ENCODE results near the gene GOPC. TPM values are rescaled to one million over a fixed set of nuclear protein-coding genes. Genes with fewer than 3 reads are reported as not detected.

GOPC gene
- total and polyA plus RNA-seq, 5 donors from 2014 or later: 13.0 to 20.2 (median 14.4) TPM

DNA sequence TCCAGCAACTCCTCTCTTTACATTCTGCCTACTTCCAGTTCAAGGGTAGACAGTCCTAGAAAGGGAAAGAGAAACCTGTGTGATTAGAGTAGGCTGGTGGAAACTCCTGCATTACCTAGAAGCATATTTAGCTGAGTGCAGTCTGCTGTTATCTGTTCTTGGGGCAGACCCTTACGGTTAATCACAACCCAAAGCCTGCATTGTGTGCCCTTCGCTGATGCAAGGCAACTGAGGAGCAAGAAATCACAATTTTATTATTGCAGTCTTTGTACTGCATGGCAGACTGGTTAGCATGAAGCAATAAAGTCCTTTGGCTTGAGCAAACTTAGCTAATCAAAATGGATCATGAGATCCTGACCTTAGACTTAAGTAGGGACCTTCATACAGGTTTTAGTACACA lies 1.5 kb upstream of the GOPC start:
- no peak for DNase-seq
- Histone ChIP-seq H3K27me3 (ENCODE audit: control insufficient read depth, insufficient read depth, low read length) (peaks cover 3% of the 10 kb centered on the region), H3K27ac (ENCODE audit: insufficient read depth, low read length, poor library complexity, severe bottlenecking) (no peak overlapping the region), H3K36me3 (ENCODE audit: control insufficient read depth, insufficient read depth, low read length) (no peaks in the 10 kb centered on the region), H3K4me1 (ENCODE audit: control insufficient read depth, insufficient read depth, low read length, poor library complexity, severe bottlenecking) (peaks cover 36% of the 10 kb centered on the region), H3K9me3 (ENCODE audit: control insufficient read depth in 2 of 2, low read length in 2 of 2) (no peaks in the 10 kb centered on the region), H3K4me3 (ENCODE audit: low read depth, low read length) (no peak overlapping the region)
- no peak for ATAC-seq (ENCODE audit: low read depth in 2 of 2)
- no peaks in the 10 kb centered on the region for H3K9me3 Mint-ChIP-seq
- H3K4me1 Mint-ChIP-seq: peaks cover 6 to 38% (median 27%) of the 10 kb centered on the region in 4 donors
- no peak overlapping the region for H3K27ac Mint-ChIP-seq
- peak overlapping the region in 1 of 4 donors; percentile 80 for H3K4me3 Mint-ChIP-seq
- peaks cover under 1% of the 10 kb centered on the region for H3K36me3 Mint-ChIP-seq
- peaks cover 20% of the 10 kb centered on the region for H3K27me3 Mint-ChIP-seq

DNA sequence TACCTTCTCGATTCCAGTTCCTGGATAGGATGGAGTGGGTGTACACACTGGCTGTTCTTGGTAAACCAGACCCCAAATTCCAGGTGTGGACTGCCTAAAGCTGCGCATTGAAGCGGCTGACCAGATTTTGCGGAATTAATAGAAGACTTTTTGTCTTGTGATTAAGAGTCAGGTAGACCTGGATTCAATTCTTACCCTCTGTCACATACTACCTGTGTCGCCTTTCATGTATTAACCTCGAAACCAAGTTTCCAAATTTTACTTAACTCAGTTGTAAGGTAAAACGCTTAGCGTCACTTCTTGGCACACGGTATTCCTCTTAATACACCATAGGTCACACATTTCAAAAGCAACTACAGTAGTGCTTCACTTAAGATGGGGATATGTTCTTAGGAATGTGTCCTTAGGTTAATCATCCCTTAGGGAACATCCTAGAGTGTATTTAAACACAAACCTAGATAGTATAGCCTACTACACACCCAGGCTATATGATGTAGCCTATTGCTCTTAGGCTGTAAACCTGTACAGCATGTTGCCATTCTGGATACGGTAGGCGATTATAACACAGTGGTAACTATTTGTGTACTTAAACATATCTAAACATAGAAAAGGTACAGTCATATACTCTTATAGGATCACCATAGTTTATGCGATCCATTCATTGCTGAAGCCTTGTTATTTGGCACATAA lies 733 bp upstream of the GOPC start:
- Mint-ChIP-seq H3K9me3 (no peaks in the 10 kb centered on the region), H3K4me1 (peaks cover 11 to 46% (median 34%) of the 10 kb centered on the region in 4 donors), H3K27ac (peak overlapping the region; percentile 94 to 99 (median 97)), H3K36me3 (peaks cover 6% of the 10 kb centered on the region), H3K27me3 (peaks cover 17% of the 10 kb centered on the region), H3K4me3 (peak overlapping the region; percentile 94 to 99 (median 99))
- Histone ChIP-seq H3K4me1 (ENCODE audit: control insufficient read depth, insufficient read depth, low read length, poor library complexity, severe bottlenecking) (peaks cover 36% of the 10 kb centered on the region), H3K27me3 (ENCODE audit: control insufficient read depth, insufficient read depth, low read length) (peaks cover 3% of the 10 kb centered on the region), H3K9me3 (ENCODE audit: control insufficient read depth in 2 of 2, low read length in 2 of 2) (no peaks in the 10 kb centered on the region), H3K4me3 (ENCODE audit: low read depth, low read length) (peak overlapping the region; percentile 97), H3K27ac (ENCODE audit: insufficient read depth, low read length, poor library complexity, severe bottlenecking) (peak overlapping the region; percentile 82), H3K36me3 (ENCODE audit: control insufficient read depth, insufficient read depth, low read length) (peaks cover 5% of the 10 kb centered on the region)
- no peak for DNase-seq
- ATAC-seq (ENCODE audit: low read depth in 2 of 2): no peak

DNA sequence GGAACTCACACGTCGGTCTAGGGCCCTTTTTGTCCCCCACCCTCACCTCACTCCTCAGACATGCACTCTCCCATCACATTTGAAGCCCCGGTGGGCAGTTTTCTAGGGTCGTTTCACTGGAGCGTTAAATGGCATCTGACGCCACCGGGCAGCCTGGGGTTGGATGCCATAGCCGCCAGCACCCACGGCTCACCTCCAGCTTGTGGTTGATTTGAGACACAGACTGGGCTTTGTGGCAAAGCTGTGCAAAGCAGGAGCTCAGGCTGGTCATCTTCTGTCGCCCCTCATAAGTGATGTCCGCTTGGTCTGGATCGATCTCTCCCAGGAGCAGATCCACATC lies 530 bp downstream of the GOPC start:
- H3K36me3 ChIP-seq (ENCODE audit: control insufficient read depth, insufficient read depth, low read length): peaks cover 10% of the 10 kb centered on the region
- H3K27ac ChIP-seq (ENCODE audit: insufficient read depth, low read length, poor library complexity, severe bottlenecking): peak overlapping the region; percentile 82
- DNase-seq (no peak), ATAC-seq (ENCODE audit: low read depth in 2 of 2) (no peak)
- H3K27ac Mint-ChIP-seq: peak overlapping the region; percentile 94 to 99 (median 97)
- peak overlapping the region; percentile 94 to 99 (median 99) for H3K4me3 Mint-ChIP-seq
- H3K9me3 Mint-ChIP-seq: peaks cover 0 to 2% (median 0%) of the 10 kb centered on the region in 7 donors
- H3K36me3 Mint-ChIP-seq: peaks cover 14% of the 10 kb centered on the region
- H3K27me3 Mint-ChIP-seq: peaks cover 8% of the 10 kb centered on the region
- peaks cover 36% of the 10 kb centered on the region for H3K4me1 ChIP-seq (ENCODE audit: control insufficient read depth, insufficient read depth, low read length, poor library complexity, severe bottlenecking)
- no peaks in the 10 kb centered on the region for H3K27me3 ChIP-seq (ENCODE audit: control insufficient read depth, insufficient read depth, low read length)
- peaks cover 14 to 52% (median 39%) of the 10 kb centered on the region in 4 donors for H3K4me1 Mint-ChIP-seq
- H3K4me3 ChIP-seq (ENCODE audit: low read depth, low read length): peak overlapping the region; percentile 96
- no peaks in the 10 kb centered on the region for H3K9me3 ChIP-seq (ENCODE audit: control insufficient read depth in 2 of 2, low read length in 2 of 2)

DNA sequence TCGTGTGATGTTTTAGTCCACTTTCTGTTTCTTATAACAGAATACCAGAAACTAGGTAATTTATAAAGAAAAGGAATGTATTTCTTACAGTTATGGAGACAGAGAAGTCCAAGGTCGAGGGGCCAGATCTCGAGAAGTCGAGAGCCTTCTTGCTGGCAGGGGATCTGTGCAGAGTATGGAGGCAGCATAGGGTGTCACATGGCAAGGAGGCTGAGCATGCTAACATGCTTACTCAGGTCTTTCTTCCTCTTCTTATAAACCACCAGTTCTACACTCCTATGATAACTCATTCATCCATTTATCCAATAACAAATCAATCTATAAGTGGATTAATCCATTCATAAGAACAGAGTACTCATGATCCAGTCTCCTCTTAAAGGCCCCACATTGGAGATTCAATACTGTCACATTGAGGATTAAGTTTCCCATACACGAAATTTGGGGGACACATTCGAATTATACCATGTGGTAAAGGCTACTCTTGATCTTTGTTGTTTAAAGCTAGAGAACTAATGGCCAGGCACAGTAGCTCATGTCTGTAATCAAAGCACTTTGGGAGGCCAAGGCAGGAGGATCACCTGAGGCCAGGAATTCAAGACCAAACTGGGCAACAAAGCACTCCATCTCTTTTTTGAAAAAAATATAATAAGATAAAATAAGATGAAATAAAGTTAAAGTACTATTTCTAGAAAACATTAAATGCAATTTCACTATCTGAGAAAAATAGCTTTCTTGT lies 2.1 kb downstream of the GOPC start:
- H3K4me1 Mint-ChIP-seq: peaks cover 21 to 61% (median 40%) of the 10 kb centered on the region in 4 donors
- no peak for ATAC-seq (ENCODE audit: low read depth in 2 of 2)

DNA sequence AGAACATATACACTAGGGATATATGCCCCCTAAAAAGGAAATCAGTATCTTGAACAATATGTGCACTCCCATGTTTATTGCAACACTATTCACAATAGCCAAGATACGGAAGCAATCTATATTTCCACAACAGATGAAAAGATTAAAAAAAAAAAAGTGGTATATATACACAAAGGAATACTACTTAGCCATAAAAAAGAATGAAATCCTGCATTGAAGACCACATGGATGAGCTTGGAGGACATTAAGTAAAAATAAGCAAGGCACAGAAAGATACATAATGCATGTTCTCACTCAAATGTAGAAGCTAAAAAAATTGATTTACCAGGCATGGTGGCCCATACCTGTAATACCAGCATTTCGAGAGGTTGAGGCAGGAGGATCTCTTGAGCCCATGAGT lies 4.6 kb downstream of the GOPC start:
- Histone ChIP-seq H3K27me3 (ENCODE audit: control insufficient read depth, insufficient read depth, low read length) (no peaks in the 10 kb centered on the region), H3K4me3 (ENCODE audit: low read depth, low read length) (no peak overlapping the region), H3K36me3 (ENCODE audit: control insufficient read depth, insufficient read depth, low read length) (peaks cover 10% of the 10 kb centered on the region), H3K27ac (ENCODE audit: insufficient read depth, low read length, poor library complexity, severe bottlenecking) (no peak overlapping the region), H3K4me1 (ENCODE audit: control insufficient read depth, insufficient read depth, low read length, poor library complexity, severe bottlenecking) (peaks cover 31% of the 10 kb centered on the region), H3K9me3 (ENCODE audit: control insufficient read depth in 2 of 2, low read length in 2 of 2) (no peaks in the 10 kb centered on the region)
- Mint-ChIP-seq H3K4me3 (peak overlapping the region in 2 of 4 donors; percentile 39 to 44), H3K27ac (peak overlapping the region in 1 of 3 donors; percentile 29), H3K9me3 (peaks cover 0 to 6% (median 0%) of the 10 kb centered on the region in 7 donors), H3K27me3 (no peaks in the 10 kb centered on the region), H3K4me1 (peaks cover 19 to 54% (median 36%) of the 10 kb centered on the region in 4 donors), H3K36me3 (peaks cover 21% of the 10 kb centered on the region)
- ATAC-seq (ENCODE audit: low read depth in 2 of 2): no peak
- DNase-seq: no peak

More for the DNA sequence above, 2.1 kb downstream of the GOPC start:
- Histone ChIP-seq H3K27me3 (ENCODE audit: control insufficient read depth, insufficient read depth, low read length) (no peaks in the 10 kb centered on the region), H3K36me3 (ENCODE audit: control insufficient read depth, insufficient read depth, low read length) (peaks cover 10% of the 10 kb centered on the region), H3K9me3 (ENCODE audit: control insufficient read depth in 2 of 2, low read length in 2 of 2) (no peaks in the 10 kb centered on the region), H3K4me1 (ENCODE audit: control insufficient read depth, insufficient read depth, low read length, poor library complexity, severe bottlenecking) (peaks cover 36% of the 10 kb centered on the region), H3K27ac (ENCODE audit: insufficient read depth, low read length, poor library complexity, severe bottlenecking) (no peak overlapping the region), H3K4me3 (ENCODE audit: low read depth, low read length) (peak overlapping the region; percentile 96)
- peak in 1 of 3 donors; percentile 29 for DNase-seq
- Mint-ChIP-seq H3K4me3 (peak overlapping the region; percentile 82 to 99 (median 96)), H3K9me3 (peaks cover 0 to 6% (median 0%) of the 10 kb centered on the region in 7 donors), H3K36me3 (peaks cover 21% of the 10 kb centered on the region), H3K27ac (no peak overlapping the region), H3K27me3 (peaks cover under 1% of the 10 kb centered on the region)

DNA sequence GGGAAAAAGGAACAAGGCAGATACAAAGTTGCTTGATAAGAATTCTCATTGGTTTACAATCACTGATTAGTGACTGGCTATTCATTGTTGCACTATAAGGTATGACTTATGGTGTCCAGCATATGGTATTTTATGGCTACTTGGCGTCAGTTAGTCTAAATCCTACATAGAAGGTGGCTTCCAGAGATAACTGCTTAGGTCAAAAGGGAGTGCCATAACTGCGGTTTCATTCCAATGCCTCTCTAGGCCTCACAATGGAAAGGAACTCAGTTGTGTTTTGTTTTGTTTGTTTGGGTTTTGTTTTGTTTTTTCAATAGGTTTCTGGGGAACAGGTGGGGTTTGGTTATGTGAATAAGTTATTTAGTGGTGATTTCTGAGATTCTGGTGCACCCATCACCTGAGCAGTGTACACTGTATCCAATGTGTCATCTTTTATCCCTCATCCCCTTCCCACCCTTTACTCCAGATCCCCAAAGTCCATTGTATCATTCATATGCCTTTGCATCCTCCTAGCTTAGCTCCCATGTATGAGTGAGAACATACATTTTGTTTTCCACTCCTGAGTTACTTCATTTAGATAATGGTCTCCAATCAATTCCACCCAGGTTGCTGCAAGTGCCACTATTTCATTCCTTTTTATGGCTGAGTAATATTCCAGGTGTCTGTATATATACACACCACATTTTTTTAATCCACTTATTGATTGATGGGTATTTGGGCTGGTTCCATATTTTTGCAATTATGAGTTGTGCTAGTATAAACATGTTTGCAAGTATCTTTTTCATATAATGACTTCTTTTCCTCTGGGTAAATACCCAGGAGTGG lies 7.0 kb downstream of the GOPC start:
- H3K36me3 Mint-ChIP-seq: peaks cover 21% of the 10 kb centered on the region
- no peaks in the 10 kb centered on the region for H3K27me3 ChIP-seq (ENCODE audit: control insufficient read depth, insufficient read depth, low read length)
- H3K4me1 ChIP-seq (ENCODE audit: control insufficient read depth, insufficient read depth, low read length, poor library complexity, severe bottlenecking): peaks cover 13% of the 10 kb centered on the region
- H3K27me3 Mint-ChIP-seq: no peaks in the 10 kb centered on the region
- no peaks in the 10 kb centered on the region for H3K9me3 ChIP-seq (ENCODE audit: control insufficient read depth in 2 of 2, low read length in 2 of 2)
- no peak overlapping the region for H3K27ac Mint-ChIP-seq
- peaks cover 0 to 6% (median 0%) of the 10 kb centered on the region in 7 donors for H3K9me3 Mint-ChIP-seq
- DNase-seq: no peak
- no peak for ATAC-seq (ENCODE audit: low read depth in 2 of 2)
- H3K27ac ChIP-seq (ENCODE audit: insufficient read depth, low read length, poor library complexity, severe bottlenecking): no peak overlapping the region
- peaks cover 15% of the 10 kb centered on the region for H3K36me3 ChIP-seq (ENCODE audit: control insufficient read depth, insufficient read depth, low read length)
- peaks cover 26 to 47% (median 33%) of the 10 kb centered on the region in 4 donors for H3K4me1 Mint-ChIP-seq
- no peak overlapping the region for H3K4me3 ChIP-seq (ENCODE audit: low read depth, low read length)
- peak overlapping the region in 1 of 4 donors; percentile 61 for H3K4me3 Mint-ChIP-seq

DNA sequence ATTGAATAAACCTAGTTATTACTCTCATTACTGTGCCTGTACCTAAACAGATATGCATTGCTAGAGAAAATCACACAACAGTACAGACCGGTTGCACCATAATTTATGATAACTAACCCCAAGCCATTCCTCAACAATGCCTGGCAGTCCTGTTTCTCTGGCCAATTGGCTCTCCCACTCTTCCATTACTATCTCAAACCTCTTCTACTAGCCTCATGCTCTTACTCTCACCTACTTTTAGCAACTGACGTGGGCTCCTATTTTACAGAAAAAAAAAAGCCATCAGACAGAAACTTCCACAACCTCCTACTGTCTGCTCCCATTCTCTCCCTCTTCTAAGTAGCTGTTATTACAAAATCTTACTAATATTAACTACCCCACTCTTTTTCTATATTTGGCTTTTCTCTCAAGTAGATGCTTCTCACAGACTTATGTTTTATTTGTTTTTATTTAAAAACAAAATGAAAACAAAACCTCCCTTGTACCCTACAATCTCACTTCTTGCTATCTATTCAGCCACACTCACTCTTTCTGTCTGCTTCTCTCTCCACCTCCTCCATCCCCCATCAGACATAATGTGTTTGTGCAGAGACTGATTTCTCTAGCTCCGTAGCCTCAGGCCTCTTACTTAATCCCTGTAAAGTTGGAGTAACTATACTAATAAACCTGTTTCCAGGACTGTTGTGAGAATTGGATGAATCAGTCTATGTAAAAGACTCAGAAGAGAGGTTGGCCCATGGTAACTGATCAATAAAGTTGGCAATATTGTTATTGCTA lies 9.1 kb downstream of the GOPC start:
- no peaks in the 10 kb centered on the region for H3K27me3 Mint-ChIP-seq
- Histone ChIP-seq H3K27me3 (ENCODE audit: control insufficient read depth, insufficient read depth, low read length) (no peaks in the 10 kb centered on the region), H3K9me3 (ENCODE audit: control insufficient read depth in 2 of 2, low read length in 2 of 2) (no peaks in the 10 kb centered on the region), H3K27ac (ENCODE audit: insufficient read depth, low read length, poor library complexity, severe bottlenecking) (no peak overlapping the region), H3K36me3 (ENCODE audit: control insufficient read depth, insufficient read depth, low read length) (peaks cover 26% of the 10 kb centered on the region), H3K4me3 (ENCODE audit: low read depth, low read length) (no peak overlapping the region), H3K4me1 (ENCODE audit: control insufficient read depth, insufficient read depth, low read length, poor library complexity, severe bottlenecking) (no peaks in the 10 kb centered on the region)
- peaks cover 0 to 6% (median 0%) of the 10 kb centered on the region in 7 donors for H3K9me3 Mint-ChIP-seq
- no peak overlapping the region for H3K4me3 Mint-ChIP-seq
- no peak overlapping the region for H3K27ac Mint-ChIP-seq
- no peak for DNase-seq
- H3K36me3 Mint-ChIP-seq: peaks cover 25% of the 10 kb centered on the region
- no peak for ATAC-seq (ENCODE audit: low read depth in 2 of 2)
- peaks cover 21 to 35% (median 24%) of the 10 kb centered on the region in 4 donors for H3K4me1 Mint-ChIP-seq
